ENCODE results near the gene RND3.

Gene RND3

GRCh38 chr2:150487537-150488429 lies at the start of gene RND3:
Gene RND3, minus strand, starts transcription at chr2:150487667. Its CDS starts 250 bp downstream, at chr2:150487417.
- DNase-seq = peak in 50 of 51 donors; percentile 6 to 91 (median 76)

GRCh38 chr2:150535176-150535575 lies 47.7 kb upstream of the RND3 start:
- DNase-seq = no peak

- no peak for DNase-seq
These were observed 45.4 kb upstream of the RND3 start for GRCh38 chr2:150532879-150533278.

GRCh38 chr2:150532020-150532419 lies 44.6 kb upstream of the RND3 start:
- no peak for DNase-seq

GRCh38 chr2:150531591-150531990 lies 44.1 kb upstream of the RND3 start:
- no peak for DNase-seq

GRCh38 chr2:150530168-150530567 lies 42.7 kb upstream of the RND3 start:
- DNase-seq = no peak

GRCh38 chr2:150528861-150529801 lies 41.7 kb upstream of the RND3 start:
- no peak for DNase-seq

- DNase-seq = no peak
These were observed 39.4 kb upstream of the RND3 start for GRCh38 chr2:150526827-150527226.

GRCh38 chr2:150526006-150526405 lies 38.5 kb upstream of the RND3 start:
- DNase-seq = no peak

- DNase-seq = no peak
These were observed 34.8 kb upstream of the RND3 start for GRCh38 chr2:150522269-150522668.

- DNase-seq = no peak
These were observed 33.6 kb upstream of the RND3 start for GRCh38 chr2:150520887-150521664.

GRCh38 chr2:150520033-150520432 lies 32.6 kb upstream of the RND3 start:
- DNase-seq = no peak

GRCh38 chr2:150517951-150518680 lies 30.6 kb upstream of the RND3 start:
- no peak for DNase-seq

- DNase-seq = no peak
These were observed 26.2 kb upstream of the RND3 start for GRCh38 chr2:150513647-150514046.

- no peak for DNase-seq
These were observed 21.1 kb upstream of the RND3 start for GRCh38 chr2:150508497-150509137.

- no peak for DNase-seq
These were observed 19.6 kb upstream of the RND3 start for GRCh38 chr2:150507071-150507470.

- no peak for DNase-seq
These were observed 17.7 kb upstream of the RND3 start for GRCh38 chr2:150505178-150505577.

- DNase-seq = no peak
These were observed 8.6 kb upstream of the RND3 start for GRCh38 chr2:150495993-150496627.

- DNase-seq = no peak
These were observed 7.5 kb upstream of the RND3 start for GRCh38 chr2:150495001-150495400.

Data from hypothalamus (tissue), 51 donors.